ENCODE results near the gene ARRB2.

Gene ARRB2

DNA sequence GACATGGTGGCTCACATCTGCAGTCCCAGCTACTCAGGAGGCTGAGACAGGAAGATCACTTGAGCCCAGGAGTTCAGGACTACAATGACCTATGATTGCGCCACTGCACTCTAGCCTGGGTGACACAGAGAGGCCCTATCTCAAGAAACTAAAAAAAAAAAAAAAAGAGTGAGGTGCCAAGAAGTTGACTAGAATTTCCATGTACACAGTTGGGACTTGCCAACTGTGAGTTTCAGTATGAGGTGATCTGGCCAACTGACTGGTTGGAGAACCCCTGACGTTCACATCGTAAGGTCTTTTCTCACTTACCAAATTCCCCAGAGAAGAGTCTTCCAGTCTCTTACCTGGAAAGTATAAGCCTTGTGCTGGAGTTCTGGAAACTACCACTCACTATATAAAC is 17.7 kb downstream of the ARRB2 start:
- TF ChIP-seq, protein P1, sequence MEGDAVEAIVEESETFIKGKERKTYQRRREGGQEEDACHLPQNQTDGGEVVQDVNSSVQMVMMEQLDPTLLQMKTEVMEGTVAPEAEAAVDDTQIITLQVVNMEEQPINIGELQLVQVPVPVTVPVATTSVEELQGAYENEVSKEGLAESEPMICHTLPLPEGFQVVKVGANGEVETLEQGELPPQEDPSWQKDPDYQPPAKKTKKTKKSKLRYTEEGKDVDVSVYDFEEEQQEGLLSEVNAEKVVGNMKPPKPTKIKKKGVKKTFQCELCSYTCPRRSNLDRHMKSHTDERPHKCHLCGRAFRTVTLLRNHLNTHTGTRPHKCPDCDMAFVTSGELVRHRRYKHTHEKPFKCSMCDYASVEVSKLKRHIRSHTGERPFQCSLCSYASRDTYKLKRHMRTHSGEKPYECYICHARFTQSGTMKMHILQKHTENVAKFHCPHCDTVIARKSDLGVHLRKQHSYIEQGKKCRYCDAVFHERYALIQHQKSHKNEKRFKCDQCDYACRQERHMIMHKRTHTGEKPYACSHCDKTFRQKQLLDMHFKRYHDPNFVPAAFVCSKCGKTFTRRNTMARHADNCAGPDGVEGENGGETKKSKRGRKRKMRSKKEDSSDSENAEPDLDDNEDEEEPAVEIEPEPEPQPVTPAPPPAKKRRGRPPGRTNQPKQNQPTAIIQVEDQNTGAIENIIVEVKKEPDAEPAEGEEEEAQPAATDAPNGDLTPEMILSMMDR (IDR thresholded peaks at IDR 0.05), result no peak
- DNase-seq (ENCODE audit: low spot score), result no peak

DNA sequence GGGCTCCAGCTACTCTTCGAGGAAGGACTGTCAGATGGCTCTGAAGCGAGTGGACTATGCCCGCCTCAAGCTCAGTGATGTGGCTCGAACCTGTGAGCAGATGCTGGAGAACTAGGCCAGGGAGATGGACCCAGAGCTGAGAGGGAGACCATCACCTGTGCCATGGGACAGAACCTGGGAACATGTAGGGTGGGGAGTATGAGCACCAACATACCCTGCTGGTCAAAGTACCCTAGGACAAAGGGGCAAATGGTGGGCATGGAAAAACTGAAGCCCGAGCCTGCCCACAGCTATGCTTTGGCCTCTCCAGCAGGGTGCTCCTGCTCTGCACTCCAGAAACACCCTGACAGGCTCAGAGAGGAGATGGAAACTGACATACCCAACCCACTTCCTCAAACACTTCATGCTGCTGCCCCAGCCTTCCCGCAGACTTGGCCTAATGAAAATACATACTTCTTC is 22.7 kb downstream of the ARRB2 start:
- no peak overlapping the region for H3K4me3 ChIP-seq
- no peak for DNase-seq (ENCODE audit: low spot score)
- H3K27ac ChIP-seq, result peak overlapping the region in 1 of 2 donors; percentile 59
- TF ChIP-seq, protein P1 (IDR thresholded peaks at IDR 0.05), result no peak

More for the DNA sequence above, 17.7 kb downstream of the ARRB2 start:
- Histone ChIP-seq H3K4me3 (no peak overlapping the region), H3K27ac (no peak overlapping the region)

DNA sequence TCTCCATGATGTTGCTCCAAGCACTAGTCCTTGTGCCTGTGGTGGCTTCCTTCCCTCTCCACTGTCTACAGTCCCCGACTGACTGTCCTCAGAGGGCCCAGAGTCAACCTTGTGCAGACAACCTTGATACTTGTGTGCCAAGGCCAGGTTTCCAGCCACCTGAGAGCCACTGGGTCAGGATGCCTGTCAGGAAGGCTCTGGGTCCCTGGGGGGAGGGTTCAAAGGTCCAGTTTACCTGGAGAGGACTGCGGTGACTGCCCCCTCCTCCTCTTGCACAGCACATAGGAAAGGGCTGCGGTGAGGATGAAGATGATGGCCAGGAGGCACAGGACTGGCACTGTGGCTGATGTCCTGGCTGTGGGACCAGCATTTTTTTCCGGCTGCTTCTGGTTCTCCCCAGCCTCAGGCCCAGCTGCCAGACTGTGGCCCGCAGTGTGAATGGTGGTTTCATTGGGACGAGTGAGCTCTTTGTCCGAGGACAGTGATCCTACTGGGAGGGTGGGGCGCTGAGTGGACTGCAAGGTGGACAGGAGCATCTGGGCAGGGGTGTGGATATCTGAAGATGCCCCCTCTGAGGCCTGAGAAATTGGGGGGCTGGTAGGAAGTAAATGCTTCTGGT is 24.5 kb downstream of the ARRB2 start:
- Histone ChIP-seq H3K27ac (peak overlapping the region in 1 of 2 donors; percentile 17), H3K4me3 (no peak overlapping the region)
- TF ChIP-seq, protein P1 (IDR thresholded peaks at IDR 0.05), result no peak
- no peak for DNase-seq (ENCODE audit: low spot score)

DNA sequence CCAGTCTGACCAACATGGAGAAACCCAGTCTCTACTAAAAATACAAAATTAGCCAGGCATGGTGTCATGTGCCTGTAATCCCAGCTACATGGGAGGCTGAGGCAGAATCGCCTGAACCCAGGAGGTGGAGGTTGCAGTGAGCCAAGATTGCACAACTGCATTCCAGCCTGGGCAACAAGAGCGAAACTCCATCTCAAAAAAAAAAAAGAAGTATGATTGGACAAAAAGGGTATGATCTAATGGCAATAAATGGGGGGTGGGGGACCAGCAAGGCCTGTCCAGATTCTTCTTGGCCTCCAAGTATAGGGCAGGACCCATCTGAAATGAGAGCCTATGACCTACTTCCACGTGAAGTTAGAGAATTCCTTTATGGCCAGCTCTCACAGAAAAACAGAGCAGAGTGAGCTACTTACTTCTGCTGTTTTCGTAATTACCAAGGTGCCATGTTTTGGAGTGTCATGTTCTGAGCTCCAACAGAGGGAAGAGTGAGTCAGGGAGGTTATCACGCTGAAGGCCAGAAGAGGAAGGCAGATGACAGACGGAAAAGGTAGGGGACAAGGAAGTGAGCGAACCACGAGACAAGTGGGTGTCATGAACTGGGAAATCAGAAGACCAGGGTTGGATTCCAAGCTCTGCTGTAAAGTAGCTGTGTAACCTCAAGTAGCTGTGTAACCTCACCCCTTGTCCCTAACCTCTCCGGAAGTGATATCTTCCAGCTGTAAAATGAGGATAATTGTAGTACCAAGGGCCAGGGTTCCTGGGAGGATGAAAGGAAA is 25.6 kb downstream of the ARRB2 start:
- DNase-seq (ENCODE audit: low spot score), result no peak
- TF ChIP-seq, protein P1 (IDR thresholded peaks at IDR 0.05), result no peak
- H3K27ac ChIP-seq, result peak overlapping the region in 1 of 2 donors; percentile 28
- H3K4me3 ChIP-seq, result no peak overlapping the region

DNA sequence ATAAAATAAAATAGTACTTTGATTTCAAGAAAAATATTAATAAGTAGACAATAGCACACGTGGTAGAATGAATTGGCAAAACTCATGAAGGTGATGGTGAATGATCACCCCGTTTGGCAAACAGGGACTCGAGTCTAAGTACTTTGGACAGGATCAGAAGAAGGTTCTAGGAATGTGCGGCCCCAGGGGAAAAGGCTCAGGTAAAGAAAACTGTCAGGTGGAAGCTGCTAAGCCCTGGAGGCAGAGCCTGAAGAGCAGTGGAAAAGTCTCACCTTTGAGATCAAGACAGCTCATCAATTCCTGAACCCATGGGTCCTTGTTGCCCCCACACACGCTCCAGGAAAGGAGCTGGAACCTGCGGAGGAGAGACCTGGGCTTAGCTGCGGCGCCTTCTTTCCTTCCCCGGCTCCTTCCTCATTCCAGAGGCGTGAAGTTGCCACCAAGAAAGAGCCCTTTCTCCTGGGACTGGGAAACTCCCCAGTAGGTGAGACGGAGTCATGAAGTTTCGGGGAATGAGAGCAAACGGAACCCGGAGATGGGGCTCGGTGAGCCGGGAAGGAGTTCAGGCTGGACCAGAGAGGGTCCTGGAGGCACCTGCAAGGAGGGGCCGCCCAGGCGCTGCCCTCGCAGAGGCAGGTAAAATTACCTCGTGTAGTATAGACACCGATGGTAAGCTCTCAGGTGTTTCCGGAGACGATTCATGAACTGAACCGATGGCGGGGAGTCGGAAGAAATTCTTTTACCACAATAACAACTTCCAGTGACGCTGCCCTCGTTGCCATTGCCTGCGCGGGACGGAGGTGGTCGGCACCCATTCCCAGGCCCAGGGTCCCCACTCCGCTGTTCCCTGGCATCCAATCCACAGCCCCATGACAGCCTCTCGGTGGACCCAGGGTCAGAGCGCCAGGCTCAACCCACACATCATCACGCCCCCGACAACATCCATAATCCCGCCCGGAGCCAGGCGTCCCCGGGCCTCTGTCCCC is 28.0 kb downstream of the ARRB2 start:
- peak overlapping the region; percentile 40 to 61 for H3K27ac ChIP-seq
- peak overlapping the region; percentile 83 for H3K4me3 ChIP-seq
- no peak for DNase-seq (ENCODE audit: low spot score)
- TF ChIP-seq, protein P1 (IDR thresholded peaks at IDR 0.05), result no peak

DNA sequence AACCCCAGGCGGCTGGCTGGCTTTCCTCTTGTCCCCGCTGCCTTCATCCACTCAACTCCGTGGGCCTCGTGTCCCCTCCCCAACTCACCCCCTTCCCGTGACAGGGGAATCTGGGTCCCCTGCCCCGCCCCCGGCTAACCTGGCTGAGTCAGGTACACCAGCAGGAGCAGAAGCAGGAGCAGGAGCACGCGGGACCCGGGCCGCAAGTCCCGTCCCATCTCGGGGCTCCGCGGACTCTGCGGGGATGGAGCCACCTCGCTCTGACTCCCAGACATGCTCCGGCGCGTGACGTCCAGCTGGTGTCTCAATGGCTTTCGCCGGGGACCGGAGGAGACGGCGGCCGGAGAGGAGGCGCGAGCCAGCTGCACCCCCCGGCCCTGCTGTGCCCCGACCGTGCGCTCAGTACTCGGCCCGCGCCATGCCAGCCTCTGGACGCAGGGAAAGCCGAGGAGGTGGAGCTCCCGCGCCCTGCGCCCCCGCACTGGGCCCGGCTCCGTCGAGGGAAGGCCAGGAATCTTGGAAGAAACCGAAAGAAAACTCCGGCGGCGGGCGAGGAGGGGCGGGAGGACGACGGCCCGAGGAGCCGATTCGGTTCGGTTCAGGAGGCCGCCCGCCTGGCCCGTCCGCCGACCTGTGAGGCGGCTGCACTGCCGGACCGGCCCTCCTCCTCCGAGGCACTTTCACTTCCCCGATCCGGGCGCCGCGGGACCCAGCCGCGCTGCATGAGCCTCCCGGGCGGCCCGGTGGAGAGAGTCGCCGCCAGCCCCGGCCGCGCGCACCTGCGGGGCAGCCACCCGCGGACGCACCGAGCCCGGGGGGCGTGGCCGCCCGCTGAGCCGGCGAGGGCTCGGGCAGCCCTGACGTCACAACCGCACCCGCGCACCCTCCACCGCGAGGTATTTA is 28.9 kb downstream of the ARRB2 start, which contains the start of the genes CXCL16 and ZMYND15:
Gene CXCL16, minus strand, starts transcription at position 807 of the 903 bp plus-strand sequence. Its CDS starts 589 bp downstream, at position 218.
Gene ZMYND15, plus strand, starts transcription at position 712 of the 903 bp plus-strand sequence. CDS start 716 bp downstream, outside the sequence.
- H3K27ac ChIP-seq, result peak within 1 kb of the TSS; percentile 40 to 61
- peak within 1 kb of the TSS; percentile 83 for H3K4me3 ChIP-seq
- TF ChIP-seq, protein P1 (IDR thresholded peaks at IDR 0.05), result no peak
- no peak for DNase-seq (ENCODE audit: low spot score)

All from coronary artery (tissue), 2 donors.